ENCODE measurements around the gene NVL. TPM values are rescaled to one million over a fixed set of nuclear protein-coding genes. Genes with fewer than 3 reads are reported as not detected.

Gene NVL
- total and polyA plus RNA-seq, 10 donors: 23.3 to 61.9 (median 35.0) TPM

GRCh38 chr1:224181453-224181810, 148.5 kb downstream of the NVL start:
- H3K36me3 ChIP-seq: peaks cover 0 to 9% (median 0%) of the 10 kb centered on the region in 6 donors
- no peak for TF ChIP-seq CTCF (IDR thresholded peaks at IDR 0.05 in 8 of 11, conservative IDR thresholded peaks at IDR 0.05 in 3 of 11)
- no peak for TF ChIP-seq POLR2AphosphoS5 (IDR thresholded peaks at IDR 0.05)
- no peak for TF ChIP-seq POLR2A (IDR thresholded peaks at IDR 0.05)
- no peak for DNase-seq
- intact Hi-C loops (cut with DNase I; ENCODE audit: low total_unique reads): loop anchor here (5.0 kb wide), 1 partner anchor 66 kb away; no protein-coding TSS in a partner anchor
- H3K27me3 ChIP-seq (replicated peaks in 1 of 7): no peaks in the 10 kb centered on the region
- WGBS, 5 donors: 89 to 97% (median 92%) methylated on average over 4 of the region's 4 CpGs
- H3K9me3 ChIP-seq: no peaks in the 10 kb centered on the region
- peaks cover 9 to 50% (median 37%) of the 10 kb centered on the region in 6 donors for H3K4me1 ChIP-seq
- H3K27ac ChIP-seq: peak overlapping the region; percentile 96 to 99 (median 99)
- no peak overlapping the region for H3K4me3 ChIP-seq

- WGBS, 5 donors: 94 to 97% (median 97%) methylated on average over 11 of the region's 11 CpGs
- DNase-seq: no peak
- H3K4me1 ChIP-seq: peaks cover 9 to 46% (median 32%) of the 10 kb centered on the region in 6 donors
- no peak for TF ChIP-seq CTCF (IDR thresholded peaks at IDR 0.05 in 8 of 11, conservative IDR thresholded peaks at IDR 0.05 in 3 of 11)
- TF ChIP-seq POLR2A (IDR thresholded peaks at IDR 0.05): no peak
- no peak for TF ChIP-seq POLR2AphosphoS5 (IDR thresholded peaks at IDR 0.05)
- H3K9me3 ChIP-seq: no peaks in the 10 kb centered on the region
- H3K36me3 ChIP-seq: peaks cover 0 to 8% (median 0%) of the 10 kb centered on the region in 6 donors
- intact Hi-C loops (cut with DNase I; ENCODE audit: low total_unique reads): loop anchor here (5.0 kb wide), 1 partner anchor 66 kb away; no protein-coding TSS in a partner anchor
- no peak overlapping the region for H3K4me3 ChIP-seq
- peak overlapping the region in 2 of 8 donors; percentile 99 for H3K27ac ChIP-seq
- H3K27me3 ChIP-seq (replicated peaks in 1 of 7): no peaks in the 10 kb centered on the region
Measured at GRCh38 chr1:224180783-224181452, 149.1 kb downstream of the NVL start.

GRCh38 chr1:224178894-224179293, 151.1 kb downstream of the NVL start:
- Histone ChIP-seq H3K27me3 (replicated peaks in 1 of 7) (no peaks in the 10 kb centered on the region), H3K9me3 (no peaks in the 10 kb centered on the region), H3K27ac (no peak overlapping the region), H3K4me3 (no peak overlapping the region), H3K4me1 (peaks cover 5 to 34% (median 12%) of the 10 kb centered on the region in 6 donors), H3K36me3 (no peaks in the 10 kb centered on the region)
- DNase-seq: no peak
- intact Hi-C loops (cut with DNase I; ENCODE audit: low total_unique reads): no loop called here
- TF ChIP-seq POLR2AphosphoS5 (IDR thresholded peaks at IDR 0.05): no peak
- no peak for TF ChIP-seq CTCF (IDR thresholded peaks at IDR 0.05 in 8 of 11, conservative IDR thresholded peaks at IDR 0.05 in 3 of 11)
- TF ChIP-seq POLR2A (IDR thresholded peaks at IDR 0.05): no peak
- WGBS, 5 donors: 92 to 96% (median 94%) methylated on average over 5 of the region's 5 CpGs

- intact Hi-C loops (cut with DNase I; ENCODE audit: low total_unique reads): no loop called here
- Histone ChIP-seq H3K4me3 (no peak overlapping the region), H3K27ac (no peak overlapping the region), H3K36me3 (no peaks in the 10 kb centered on the region), H3K4me1 (peaks cover 5 to 29% (median 10%) of the 10 kb centered on the region in 6 donors), H3K27me3 (replicated peaks in 1 of 7) (no peaks in the 10 kb centered on the region), H3K9me3 (no peaks in the 10 kb centered on the region)
- no peak for DNase-seq
- TF ChIP-seq CTCF (IDR thresholded peaks at IDR 0.05 in 8 of 11, conservative IDR thresholded peaks at IDR 0.05 in 3 of 11) (no peak), POLR2AphosphoS5 (IDR thresholded peaks at IDR 0.05) (no peak), POLR2A (IDR thresholded peaks at IDR 0.05) (no peak)
- WGBS, 5 donors: 87 to 95% (median 88%) methylated on average over 9 of the region's 9 CpGs
Measured at GRCh38 chr1:224177356-224177999, 152.5 kb downstream of the NVL start.
